Stimulated activated memory B cell treated with anti-CD40 and anti-IgM and Interleukin-4, amounts not matched to agents 10 μg/mL and 1 μg/mL and 100 μg/mL, for 72 hours (primary cell): ENCODE measurements around the gene SH3RF3.

ENCODE experiments used
- ATAC-seq: fragments of 150-1000 bp; cut with Tn5 transposase; 2 replicates; pipeline ENCODE4 v1.10.0; 2021
- H3K27ac Mint-ChIP-seq: one replicate; pipeline ENCODE4 v1.8.0; 2022; ENCODE audit warnings: mild to moderate bottlenecking, mixed read lengths
- H3K27me3 Mint-ChIP-seq: one replicate; pipeline ENCODE4 v1.8.0; 2022; ENCODE audit warnings: mixed read lengths
- H3K36me3 Mint-ChIP-seq: one replicate; pipeline ENCODE4 v1.8.0; 2022; ENCODE audit warnings: mixed read lengths
- H3K4me1 Mint-ChIP-seq: one replicate; pipeline ENCODE4 v1.8.0; 2022; ENCODE audit warnings: mixed read lengths
- H3K4me3 Mint-ChIP-seq: one replicate; pipeline ENCODE4 v1.8.0; 2022; ENCODE audit warnings: mild to moderate bottlenecking, moderate library complexity, mixed read lengths
- H3K9me3 Mint-ChIP-seq: one replicate; pipeline ENCODE4 v1.8.0; 2022; ENCODE audit warnings: mixed read lengths

SH3RF3 gene

DNA sequence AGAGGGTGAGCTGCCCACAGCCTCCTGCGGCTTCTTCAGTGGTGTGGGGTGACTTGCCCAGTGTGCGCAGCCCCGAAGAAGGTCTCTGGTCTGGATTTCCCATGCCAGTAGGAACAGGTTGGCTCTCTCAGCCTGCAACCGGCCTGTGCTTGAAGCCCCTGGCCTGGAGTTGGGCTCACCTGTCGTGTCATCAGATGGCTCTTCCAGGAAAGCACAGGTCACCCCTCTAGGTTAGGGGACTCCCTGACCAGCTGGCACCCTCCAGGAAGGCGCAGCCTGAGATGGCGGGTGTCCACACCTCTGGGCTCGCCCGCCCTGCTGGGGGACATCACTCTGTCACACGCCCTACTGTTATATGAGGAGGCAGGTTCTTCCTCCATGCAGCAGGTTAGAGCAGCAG lies 304.9 kb downstream of the SH3RF3 start:
- Mint-ChIP-seq H3K4me3 (no peak overlapping the region), H3K27me3 (peaks cover 11% of the 10 kb centered on the region), H3K9me3 (no peaks in the 10 kb centered on the region), H3K4me1 (no peaks in the 10 kb centered on the region), H3K36me3 (no peaks in the 10 kb centered on the region), H3K27ac (no peak overlapping the region)
- no peak for ATAC-seq

DNA sequence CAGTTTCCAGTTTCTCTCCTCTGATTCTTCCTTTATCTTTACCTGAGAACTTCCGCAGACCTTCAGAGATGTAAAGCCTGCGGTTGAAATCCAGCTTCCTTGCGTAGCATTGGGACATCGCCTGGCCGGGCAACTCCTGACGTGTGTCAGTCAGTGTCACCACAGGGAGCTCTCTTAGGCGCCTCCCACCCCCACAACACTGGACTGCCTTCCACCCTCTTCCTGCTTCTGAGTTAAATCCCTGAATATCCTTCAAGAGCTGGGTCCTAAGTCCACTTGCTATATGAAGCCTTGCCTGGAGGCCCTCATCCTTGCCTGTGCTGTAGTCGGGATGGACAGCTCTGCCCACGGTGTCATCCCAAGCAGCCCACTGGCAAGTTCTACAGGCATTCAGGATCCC lies 305.3 kb downstream of the SH3RF3 start:
- Mint-ChIP-seq H3K36me3 (no peaks in the 10 kb centered on the region), H3K4me1 (no peaks in the 10 kb centered on the region), H3K27me3 (peaks cover 15% of the 10 kb centered on the region), H3K4me3 (no peak overlapping the region), H3K9me3 (no peaks in the 10 kb centered on the region), H3K27ac (no peak overlapping the region)
- no peak for ATAC-seq

DNA sequence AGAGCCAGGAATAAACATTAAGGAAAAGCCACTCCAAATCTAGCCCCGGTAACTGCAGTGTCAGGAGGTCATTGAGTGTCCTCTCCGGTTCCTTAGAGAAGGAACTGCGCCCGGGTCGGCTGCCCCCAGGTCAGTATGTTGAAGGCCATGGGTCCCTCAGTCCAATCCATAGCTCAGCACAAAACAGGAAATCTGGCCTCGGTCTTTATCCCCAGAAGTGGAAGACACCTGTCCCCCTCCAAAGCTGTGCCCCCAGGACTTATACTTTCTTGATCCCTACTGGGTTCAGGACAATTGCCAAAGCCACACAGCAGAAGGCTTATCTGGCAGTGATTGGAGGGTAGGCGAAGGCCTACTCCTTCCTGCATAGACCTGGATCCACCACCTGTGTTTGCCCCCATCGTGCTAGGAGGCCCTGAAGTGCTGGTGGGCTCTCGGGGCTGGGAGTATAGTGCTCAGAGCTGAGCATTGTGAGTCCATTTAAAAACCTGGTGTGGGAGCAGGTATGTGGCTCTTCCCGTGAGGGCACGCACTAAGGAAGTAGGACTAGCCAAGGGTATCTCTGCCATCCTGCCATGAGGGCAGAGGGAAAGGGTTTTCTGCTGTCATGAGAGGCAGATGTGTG lies 306.2 kb downstream of the SH3RF3 start:
- Mint-ChIP-seq H3K4me3 (no peak overlapping the region), H3K36me3 (no peaks in the 10 kb centered on the region), H3K4me1 (no peaks in the 10 kb centered on the region), H3K9me3 (peaks cover 4% of the 10 kb centered on the region), H3K27me3 (peaks cover 16% of the 10 kb centered on the region), H3K27ac (no peak overlapping the region)
- no peak for ATAC-seq

DNA sequence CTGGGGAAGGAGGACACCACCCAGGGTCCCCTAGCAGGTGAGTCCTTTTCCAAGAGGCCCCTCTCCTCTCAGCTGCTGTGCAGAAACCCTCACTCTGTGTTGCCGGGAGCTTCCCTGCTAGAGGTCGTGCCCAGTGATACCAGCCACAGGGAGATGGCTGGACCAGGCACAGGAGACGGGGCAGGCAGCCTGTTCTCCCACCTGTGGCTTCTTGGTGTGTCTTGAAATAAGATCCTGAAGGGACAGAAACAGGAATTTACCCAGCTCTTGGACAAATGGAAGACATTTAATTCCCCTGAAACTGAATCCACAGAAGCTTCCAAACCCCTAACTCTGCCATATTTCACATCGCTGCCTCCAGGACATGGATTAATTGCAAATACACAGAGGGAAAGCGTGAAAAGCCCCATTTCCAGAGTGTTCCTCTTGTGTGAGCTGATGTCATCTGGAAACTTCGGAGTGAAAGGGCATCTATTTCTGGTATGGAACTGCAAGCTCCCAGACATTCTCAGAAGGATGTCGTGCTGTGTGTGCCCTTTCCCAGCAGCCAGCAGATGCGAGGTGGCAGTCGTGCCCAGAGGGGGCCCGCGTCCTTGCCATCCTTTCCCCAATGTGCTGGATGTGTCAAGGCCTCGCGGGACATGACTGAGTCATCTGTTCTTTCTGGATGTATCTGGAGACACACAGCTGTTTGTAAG lies 307.0 kb downstream of the SH3RF3 start:
- no peak overlapping the region for H3K27ac Mint-ChIP-seq
- peaks cover 9% of the 10 kb centered on the region for H3K27me3 Mint-ChIP-seq
- H3K4me1 Mint-ChIP-seq = no peaks in the 10 kb centered on the region
- no peak overlapping the region for H3K4me3 Mint-ChIP-seq
- no peaks in the 10 kb centered on the region for H3K36me3 Mint-ChIP-seq
- ATAC-seq = no peak
- peaks cover 8% of the 10 kb centered on the region for H3K9me3 Mint-ChIP-seq

DNA sequence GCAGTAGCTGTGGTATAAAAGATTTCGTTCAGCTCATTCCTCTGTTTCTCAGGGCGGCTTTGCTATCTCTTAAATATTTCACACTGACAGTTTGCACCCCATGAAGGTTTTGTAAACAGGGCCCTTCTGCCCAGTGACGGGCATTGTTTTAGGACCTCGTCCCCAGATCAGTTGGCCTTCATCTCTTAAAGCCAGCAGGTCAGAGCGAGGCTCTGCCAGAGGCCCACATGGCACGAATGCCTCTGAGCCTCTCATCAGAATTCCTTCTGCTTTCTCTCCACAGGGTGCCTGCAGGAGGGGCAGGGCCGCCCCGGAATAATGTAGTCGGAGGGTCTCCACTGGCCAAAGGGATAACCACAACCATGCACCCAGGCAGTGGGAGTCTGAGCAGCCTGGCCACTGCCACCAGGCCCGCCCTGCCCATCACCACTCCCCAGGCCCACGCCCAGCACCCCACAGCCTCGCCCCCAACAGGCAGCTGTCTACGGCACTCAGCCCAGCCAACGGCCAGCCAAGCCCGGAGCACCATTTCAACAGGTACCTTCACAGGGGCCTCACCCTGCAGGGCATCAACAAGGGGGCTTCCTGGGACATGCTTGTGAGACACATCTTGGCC lies 307.7 kb downstream of the SH3RF3 start:
- Mint-ChIP-seq H3K4me3 (no peak overlapping the region), H3K4me1 (no peaks in the 10 kb centered on the region), H3K36me3 (no peaks in the 10 kb centered on the region), H3K9me3 (peaks cover 14% of the 10 kb centered on the region), H3K27ac (no peak overlapping the region), H3K27me3 (peaks cover 9% of the 10 kb centered on the region)
- no peak for ATAC-seq

DNA sequence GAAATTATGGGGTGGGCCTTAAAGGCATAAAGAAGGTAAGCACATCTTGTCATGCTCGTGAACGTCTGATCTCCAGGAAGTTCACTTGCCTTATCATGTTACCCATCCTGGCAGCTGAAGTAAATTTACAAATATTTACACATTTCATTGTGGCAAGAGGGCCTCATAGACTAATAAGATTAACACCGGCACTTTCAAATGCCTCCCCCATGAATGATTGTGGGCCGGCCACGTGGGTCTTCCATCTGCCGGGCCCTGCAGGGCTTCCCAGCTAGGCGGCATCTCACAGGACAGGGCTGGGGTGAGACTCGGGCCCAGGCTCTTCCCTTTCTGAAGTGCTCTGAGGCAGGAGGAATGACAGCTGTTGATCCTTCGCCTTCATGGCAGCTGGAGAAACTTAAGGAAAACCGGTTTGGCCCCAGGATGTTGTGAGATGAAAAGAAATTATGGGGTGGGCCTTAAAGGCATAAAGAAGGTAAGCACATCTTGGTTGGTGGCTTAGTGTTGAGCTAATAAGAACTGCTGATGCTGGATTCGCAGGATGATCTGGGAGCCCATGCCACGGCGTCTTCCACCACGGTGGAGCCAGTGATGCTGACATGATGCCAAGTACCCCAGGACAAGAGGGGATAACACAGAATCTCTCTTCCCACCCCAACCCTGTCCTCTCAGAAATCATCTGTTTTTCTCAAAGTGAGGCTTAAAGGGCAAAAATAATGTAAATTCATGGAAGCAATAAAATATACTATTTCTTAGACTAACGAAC lies 308.5 kb downstream of the SH3RF3 start:
- Mint-ChIP-seq H3K27ac (no peak overlapping the region), H3K4me3 (no peak overlapping the region), H3K27me3 (peaks cover 9% of the 10 kb centered on the region), H3K4me1 (no peaks in the 10 kb centered on the region), H3K9me3 (peaks cover 18% of the 10 kb centered on the region), H3K36me3 (no peaks in the 10 kb centered on the region)
- no peak for ATAC-seq

DNA sequence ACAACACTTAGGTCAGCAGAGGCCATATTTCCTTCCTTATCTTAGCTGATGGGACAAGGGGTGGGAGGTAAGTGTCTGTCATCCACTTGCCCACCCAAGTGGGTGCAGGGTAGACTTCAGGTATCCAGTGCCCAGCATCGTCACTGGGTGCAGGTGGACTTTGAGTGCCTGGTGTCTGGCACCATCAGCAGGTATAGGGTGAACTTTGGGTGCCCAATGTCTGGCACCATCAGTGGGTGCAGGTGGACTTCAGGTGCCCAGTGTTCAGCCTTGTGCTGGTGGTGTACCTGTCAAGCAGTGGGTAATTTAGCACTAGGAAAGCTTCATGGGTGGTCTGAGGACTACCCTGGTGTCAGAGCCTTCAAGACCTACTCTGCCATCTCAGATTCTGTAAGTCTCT lies 309.1 kb downstream of the SH3RF3 start:
- H3K4me3 Mint-ChIP-seq = no peak overlapping the region
- H3K4me1 Mint-ChIP-seq = no peaks in the 10 kb centered on the region
- no peak for ATAC-seq
- no peaks in the 10 kb centered on the region for H3K36me3 Mint-ChIP-seq
- H3K27ac Mint-ChIP-seq = no peak overlapping the region
- peaks cover 22% of the 10 kb centered on the region for H3K9me3 Mint-ChIP-seq
- peaks cover 9% of the 10 kb centered on the region for H3K27me3 Mint-ChIP-seq

DNA sequence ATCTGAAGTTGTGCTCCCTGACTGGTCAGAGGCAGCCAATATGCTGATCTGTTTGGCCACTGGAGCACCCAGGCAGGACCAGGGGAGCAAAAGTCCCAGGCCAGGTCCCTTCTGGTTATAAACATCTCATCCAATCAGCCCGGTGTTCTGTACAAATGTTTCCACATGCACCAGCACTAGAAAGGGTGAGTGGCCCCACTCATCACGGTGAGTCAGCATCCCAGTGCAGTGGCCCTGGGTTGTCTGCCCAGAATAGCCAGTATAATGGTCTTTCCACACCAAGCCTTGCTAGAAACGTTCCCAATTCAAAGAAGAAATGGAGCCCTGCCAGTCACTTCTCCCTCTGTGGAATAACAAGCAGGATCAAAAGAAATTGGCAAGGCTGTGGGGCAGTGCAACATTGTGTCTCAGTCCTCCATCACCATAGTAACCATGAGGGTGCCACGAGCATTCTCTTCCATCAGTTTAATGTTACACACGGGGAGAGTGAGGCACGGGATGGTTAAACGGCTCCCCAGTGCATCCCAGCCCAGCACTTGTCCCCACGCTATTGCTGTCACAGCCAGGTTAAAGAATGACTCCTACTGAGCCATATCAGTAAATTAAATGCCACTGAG lies 309.9 kb downstream of the SH3RF3 start:
- H3K4me1 Mint-ChIP-seq = no peaks in the 10 kb centered on the region
- H3K9me3 Mint-ChIP-seq = peaks cover 22% of the 10 kb centered on the region
- H3K4me3 Mint-ChIP-seq = no peak overlapping the region
- no peak overlapping the region for H3K27ac Mint-ChIP-seq
- H3K36me3 Mint-ChIP-seq = no peaks in the 10 kb centered on the region
- ATAC-seq = no peak
- H3K27me3 Mint-ChIP-seq = peaks cover 9% of the 10 kb centered on the region

DNA sequence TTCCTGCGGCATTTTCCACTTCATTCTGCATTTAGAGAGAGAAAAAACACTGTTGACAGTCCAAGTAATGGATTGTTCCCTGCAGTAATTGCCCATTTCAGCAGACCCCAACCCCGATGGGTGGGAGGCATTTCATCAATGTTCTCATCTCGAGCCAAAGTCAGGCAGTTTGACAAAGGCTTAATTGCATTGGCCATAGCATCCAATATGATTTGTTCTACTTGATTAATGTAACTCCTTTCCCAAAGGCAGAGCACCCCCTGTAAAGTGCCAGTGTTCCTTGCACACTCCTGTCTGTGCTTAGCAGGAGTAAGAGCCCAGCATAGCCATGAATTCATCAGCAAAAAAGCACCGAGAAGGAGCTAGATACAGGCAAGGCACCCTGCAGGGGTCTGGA lies 310.4 kb downstream of the SH3RF3 start:
- H3K27ac Mint-ChIP-seq = no peak overlapping the region
- H3K4me1 Mint-ChIP-seq = no peaks in the 10 kb centered on the region
- H3K27me3 Mint-ChIP-seq = peaks cover 9% of the 10 kb centered on the region
- ATAC-seq = no peak
- no peaks in the 10 kb centered on the region for H3K36me3 Mint-ChIP-seq
- no peak overlapping the region for H3K4me3 Mint-ChIP-seq
- peaks cover 22% of the 10 kb centered on the region for H3K9me3 Mint-ChIP-seq

DNA sequence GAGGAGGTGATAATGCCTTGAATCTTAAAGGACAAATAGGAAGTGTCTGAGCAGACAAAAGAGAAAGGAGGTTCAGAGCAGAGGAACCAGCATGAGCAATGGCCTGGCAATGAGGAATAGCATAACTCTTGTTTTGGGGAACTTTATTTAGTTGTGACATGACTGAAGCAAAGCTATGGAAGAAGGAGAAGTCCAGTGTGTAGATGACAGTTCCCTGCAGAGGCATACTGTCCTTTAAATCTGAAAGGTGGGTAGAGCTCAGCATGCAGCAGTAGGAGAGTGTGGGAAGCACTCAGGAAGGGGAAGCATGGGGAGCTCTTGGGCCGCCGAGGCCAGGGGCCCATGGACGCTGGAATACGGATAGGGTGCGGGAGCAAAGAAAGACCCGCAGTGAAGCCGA lies 311.0 kb downstream of the SH3RF3 start:
- Mint-ChIP-seq H3K36me3 (peaks cover 6% of the 10 kb centered on the region), H3K4me3 (no peak overlapping the region), H3K4me1 (no peaks in the 10 kb centered on the region), H3K27ac (no peak overlapping the region), H3K9me3 (peaks cover 27% of the 10 kb centered on the region), H3K27me3 (peaks cover 9% of the 10 kb centered on the region)
- no peak for ATAC-seq

DNA sequence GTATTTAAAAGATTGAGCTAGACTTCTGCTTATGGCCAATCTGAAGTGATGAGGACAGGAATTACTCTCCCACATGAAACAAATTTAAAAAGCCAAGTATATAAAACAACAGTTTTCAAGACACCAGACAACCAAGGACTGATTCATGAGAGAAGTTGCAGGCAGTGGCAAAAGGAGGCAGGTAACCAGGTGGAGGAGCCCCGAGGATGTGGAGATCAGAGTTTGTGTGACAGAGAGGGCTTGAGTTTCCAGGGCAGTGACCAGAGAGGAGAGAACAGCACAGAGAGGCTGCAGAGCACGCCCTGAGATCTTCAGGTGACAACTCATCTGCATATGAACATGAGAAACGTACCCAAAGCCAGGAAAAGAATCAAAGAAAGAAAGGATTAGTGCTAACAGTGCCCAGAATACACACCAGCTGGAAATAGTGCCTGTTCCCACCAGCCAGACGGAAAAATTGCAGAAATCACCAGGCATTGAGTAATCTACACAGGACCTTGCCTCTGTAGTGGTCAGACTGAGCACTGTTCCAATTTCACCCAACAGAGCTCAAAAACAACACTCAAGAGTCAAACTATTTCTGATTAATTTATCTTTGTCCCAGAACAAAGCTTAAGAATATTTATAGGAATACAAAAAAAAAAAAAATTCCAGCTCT lies 311.6 kb downstream of the SH3RF3 start:
- Mint-ChIP-seq H3K27ac (no peak overlapping the region), H3K9me3 (peaks cover 34% of the 10 kb centered on the region), H3K4me3 (no peak overlapping the region), H3K27me3 (peaks cover 9% of the 10 kb centered on the region), H3K4me1 (no peaks in the 10 kb centered on the region), H3K36me3 (peaks cover 6% of the 10 kb centered on the region)
- no peak for ATAC-seq

DNA sequence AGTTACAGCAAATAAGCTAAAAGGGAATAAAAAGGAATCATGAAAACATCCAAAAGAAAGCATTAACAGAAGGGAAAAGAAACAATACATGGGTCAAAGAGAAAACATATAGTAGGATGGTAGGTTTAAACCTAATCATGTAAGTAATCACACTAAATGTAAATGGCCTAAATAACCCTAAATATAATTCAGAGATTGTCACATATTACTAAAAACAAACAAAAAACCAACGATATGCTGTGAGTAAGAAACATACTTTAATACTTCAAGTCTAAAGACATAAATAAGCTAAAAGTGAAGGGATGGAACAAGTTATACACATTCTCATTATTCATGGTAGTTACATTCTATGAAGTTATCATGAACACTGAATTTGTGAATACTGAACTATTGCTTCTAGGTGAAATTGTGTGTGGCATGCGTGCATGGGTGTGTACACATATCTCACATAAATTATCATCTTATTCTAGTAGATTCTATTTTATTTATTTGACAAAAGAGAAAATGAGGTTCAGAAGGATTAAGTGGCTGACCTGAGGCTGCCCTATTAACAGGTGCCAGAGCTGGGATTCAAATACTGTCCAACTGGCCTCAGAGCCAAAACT lies 313.8 kb downstream of the SH3RF3 start:
- peaks cover 35% of the 10 kb centered on the region for H3K9me3 Mint-ChIP-seq
- H3K4me3 Mint-ChIP-seq = no peak overlapping the region
- no peak for ATAC-seq
- peaks cover 6% of the 10 kb centered on the region for H3K36me3 Mint-ChIP-seq
- no peaks in the 10 kb centered on the region for H3K4me1 Mint-ChIP-seq
- H3K27me3 Mint-ChIP-seq = peaks cover 9% of the 10 kb centered on the region
- H3K27ac Mint-ChIP-seq = no peak overlapping the region

DNA sequence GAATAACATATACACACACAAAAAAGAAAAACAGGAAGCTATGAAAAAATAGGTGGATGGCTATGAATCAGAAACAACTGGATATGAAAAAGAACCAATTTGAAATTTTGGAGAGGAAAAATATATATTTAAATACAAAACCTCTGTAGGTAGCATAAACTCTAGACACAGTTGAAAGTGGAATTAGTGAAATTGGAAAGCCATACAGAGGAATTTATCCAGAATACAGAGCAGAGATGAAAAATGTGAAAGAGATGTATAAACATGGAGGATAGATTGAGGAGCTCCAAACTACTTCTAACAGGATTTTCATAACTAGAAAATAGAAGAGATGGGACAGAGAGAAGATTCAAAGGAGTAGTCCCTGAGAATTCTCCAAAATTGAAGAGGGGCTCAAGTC lies 315.9 kb downstream of the SH3RF3 start:
- no peak overlapping the region for H3K27ac Mint-ChIP-seq

DNA sequence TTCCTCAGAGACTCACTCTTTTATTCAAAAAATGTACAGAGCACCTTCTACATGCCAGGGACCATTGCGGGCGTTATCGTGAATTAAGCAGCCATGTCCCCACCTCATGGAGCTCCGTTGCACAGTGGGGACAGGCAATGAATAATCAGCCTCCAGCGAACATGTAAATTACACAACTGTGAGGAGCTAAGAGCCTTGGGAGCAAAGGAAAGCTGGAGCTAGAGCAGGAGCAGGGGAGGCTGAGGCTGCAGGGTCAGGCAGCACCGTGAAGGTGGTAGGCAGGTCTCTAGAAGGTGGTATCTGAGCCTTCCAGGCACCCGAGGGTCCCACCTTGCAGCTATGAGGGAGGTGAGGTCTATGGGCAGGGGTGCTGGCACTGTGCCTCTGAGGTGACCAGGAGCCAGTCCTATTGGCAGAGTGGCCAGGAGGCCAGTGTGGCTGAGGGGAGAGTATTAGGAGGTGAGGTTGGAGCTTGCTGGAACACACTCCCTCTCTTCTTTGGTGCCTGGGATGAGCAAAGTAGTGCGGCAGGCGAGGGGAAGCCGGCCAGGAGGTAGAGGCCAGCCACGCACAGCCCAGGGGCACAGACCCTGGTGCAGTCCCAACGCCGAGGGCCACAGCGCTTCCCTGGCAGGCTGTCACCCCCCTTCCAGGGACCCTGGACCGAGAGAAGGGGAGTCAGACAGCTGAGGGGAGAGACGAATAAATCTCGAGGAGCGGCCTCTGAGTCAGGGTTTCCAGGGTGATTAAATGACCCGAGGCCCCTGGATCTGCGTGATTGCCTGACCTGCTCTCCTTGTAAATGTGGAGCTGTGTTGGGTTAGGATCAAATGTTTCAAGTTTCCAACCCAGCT lies 317.5 kb downstream of the SH3RF3 start:
- peak; percentile 14 for ATAC-seq
- no peak overlapping the region for H3K4me3 Mint-ChIP-seq
- peaks cover under 1% of the 10 kb centered on the region for H3K27me3 Mint-ChIP-seq
- H3K27ac Mint-ChIP-seq = no peak overlapping the region
- no peaks in the 10 kb centered on the region for H3K4me1 Mint-ChIP-seq
- peaks cover 6% of the 10 kb centered on the region for H3K36me3 Mint-ChIP-seq
- peaks cover 23% of the 10 kb centered on the region for H3K9me3 Mint-ChIP-seq

More for the DNA sequence above, 315.9 kb downstream of the SH3RF3 start:
- no peak for ATAC-seq
- H3K4me1 Mint-ChIP-seq = no peaks in the 10 kb centered on the region
- peaks cover 33% of the 10 kb centered on the region for H3K9me3 Mint-ChIP-seq
- H3K27me3 Mint-ChIP-seq = no peaks in the 10 kb centered on the region
- no peak overlapping the region for H3K4me3 Mint-ChIP-seq
- peaks cover 6% of the 10 kb centered on the region for H3K36me3 Mint-ChIP-seq
